Parathyroid adenoma (tissue), 2 donors: ENCODE measurements around the gene ST8SIA2.

Experiments used
- H2AFZ ChIP-seq: fragments of 300-600 bp; sonication (generic); one replicate; pipeline ENCODE4 v1.7.0; 2017; ENCODE audit warnings: antibody characterized with exemption, mild to moderate bottlenecking
- H3K27ac ChIP-seq: fragments of 300-600 bp; sonication (generic); one replicate; pipeline ENCODE4 v1.7.0; 2017
- H3K27me3 ChIP-seq: fragments of 300-600 bp; sonication (generic); one replicate; pipeline ENCODE4 v1.7.0; 2017; ENCODE audit warnings: low read length; ENCODE audit not compliant: control insufficient read depth, insufficient read depth
- H3K36me3 ChIP-seq: fragments of 300-600 bp; sonication (generic); one replicate; pipeline ENCODE4 v1.7.0; 2017; ENCODE audit warnings: low read length; ENCODE audit not compliant: control insufficient read depth, insufficient read depth
- H3K4me1 ChIP-seq: fragments of 300-600 bp; sonication (generic); one replicate; pipeline ENCODE4 v1.7.0; 2017; ENCODE audit warnings: control low read depth
- H3K4me2 ChIP-seq: fragments of 300-600 bp; sonication (generic); one replicate; pipeline ENCODE4 v1.7.0; 2017; ENCODE audit warnings: low read length
- H3K4me3 ChIP-seq: fragments of 300-600 bp; sonication (generic); one replicate; pipeline ENCODE4 v1.7.0; 2017; ENCODE audit warnings: low read depth, low read length
- H3K79me2 ChIP-seq: fragments of 300-600 bp; sonication (generic); one replicate; pipeline ENCODE4 v1.7.0; 2017; ENCODE audit warnings: control low read depth
- H3K9ac ChIP-seq: fragments of 300-600 bp; sonication (generic); one replicate; pipeline ENCODE4 v1.7.0; 2017; ENCODE audit warnings: mild to moderate bottlenecking
- H3K9me3 ChIP-seq: fragments of 300-600 bp; sonication (generic); one replicate; pipeline ENCODE4 v1.7.0; 2017; ENCODE audit warnings: low read length; ENCODE audit not compliant: control insufficient read depth
- CTCF ChIP-seq: fragments of 300-600 bp; sonication (generic); IDR thresholded peaks from one replicate; pipeline ENCODE4 v1.7.0; 2017; ENCODE audit warnings: antibody characterized with exemption, mild to moderate bottlenecking
- donor health status: primary hyperparathyroidism.

Gene ST8SIA2

GRCh38 chr15:92361321-92362000 lies 32.2 kb upstream of the ST8SIA2 start:
- Histone ChIP-seq H3K36me3 (no peaks in the 10 kb centered on the region), H3K4me3 (no peak overlapping the region), H3K9me3 (no peaks in the 10 kb centered on the region), H3K4me1 (no peaks in the 10 kb centered on the region), H2AFZ (no peak overlapping the region), H3K4me2 (no peak overlapping the region), H3K27me3 (no peaks in the 10 kb centered on the region), H3K9ac (no peak overlapping the region), H3K27ac (no peak overlapping the region), H3K79me2 (no peaks in the 10 kb centered on the region)
- no peak for TF ChIP-seq CTCF

DNA sequence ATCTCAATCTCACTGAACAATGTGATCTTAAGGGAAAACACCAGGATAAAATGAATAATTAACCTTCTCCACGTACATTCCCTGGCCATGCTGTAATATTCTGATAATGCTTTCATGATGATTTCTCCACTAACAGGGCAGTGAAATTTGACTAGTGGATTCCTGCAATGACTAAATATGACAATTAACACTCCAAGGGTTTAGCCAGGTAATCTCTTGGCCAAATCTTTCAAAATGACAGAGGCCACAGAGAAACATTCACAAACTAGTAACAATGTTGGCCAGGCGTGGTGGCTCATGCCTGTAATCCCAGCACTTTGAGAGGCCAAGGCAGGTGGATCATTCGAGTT lies 31.7 kb upstream of the ST8SIA2 start:
- Histone ChIP-seq H3K4me2 (no peak overlapping the region), H3K4me1 (no peaks in the 10 kb centered on the region), H3K79me2 (no peaks in the 10 kb centered on the region), H3K9ac (no peak overlapping the region), H2AFZ (no peak overlapping the region), H3K27ac (no peak overlapping the region), H3K27me3 (no peaks in the 10 kb centered on the region), H3K9me3 (no peaks in the 10 kb centered on the region), H3K4me3 (no peak overlapping the region), H3K36me3 (no peaks in the 10 kb centered on the region)
- no peak for TF ChIP-seq CTCF

- H3K9ac ChIP-seq: no peak overlapping the region
- H3K4me3 ChIP-seq: no peak overlapping the region
- no peak overlapping the region for H3K27ac ChIP-seq
- no peaks in the 10 kb centered on the region for H3K27me3 ChIP-seq
- no peaks in the 10 kb centered on the region for H3K9me3 ChIP-seq
- no peak for TF ChIP-seq CTCF
- H3K36me3 ChIP-seq: no peaks in the 10 kb centered on the region
- no peaks in the 10 kb centered on the region for H3K4me1 ChIP-seq
- H3K79me2 ChIP-seq: no peaks in the 10 kb centered on the region
- H2AFZ ChIP-seq: no peak overlapping the region
- H3K4me2 ChIP-seq: no peak overlapping the region
These were observed 28.6 kb upstream of the ST8SIA2 start for GRCh38 chr15:92365084-92365483.

DNA sequence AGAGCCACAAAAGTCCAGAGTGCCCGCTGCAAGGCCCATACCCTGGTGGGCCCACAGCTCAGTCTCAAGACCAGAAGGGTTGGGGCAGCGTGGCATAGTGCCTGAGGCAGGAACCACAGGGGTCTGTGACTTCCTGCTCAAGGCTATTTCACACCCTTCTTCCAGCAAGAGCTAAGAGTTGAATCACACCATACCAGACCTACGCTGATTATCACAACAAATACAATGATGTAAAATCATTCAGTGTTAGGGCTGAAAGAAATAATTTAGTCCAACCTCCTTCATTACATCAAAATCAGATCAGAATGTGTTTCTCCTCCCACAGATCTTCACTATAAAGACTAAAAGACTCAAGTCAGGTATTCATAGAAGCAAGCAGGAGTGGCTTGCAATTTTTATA lies 27.8 kb upstream of the ST8SIA2 start:
- Histone ChIP-seq H3K27ac (no peak overlapping the region), H3K27me3 (no peaks in the 10 kb centered on the region), H3K9me3 (no peaks in the 10 kb centered on the region), H3K79me2 (no peaks in the 10 kb centered on the region), H3K4me2 (no peak overlapping the region), H3K36me3 (no peaks in the 10 kb centered on the region), H2AFZ (no peak overlapping the region), H3K4me1 (no peaks in the 10 kb centered on the region), H3K9ac (no peak overlapping the region), H3K4me3 (no peak overlapping the region)
- no peak for TF ChIP-seq CTCF

GRCh38 chr15:92366381-92366780 lies 27.3 kb upstream of the ST8SIA2 start:
- no peak overlapping the region for H3K9ac ChIP-seq
- H3K79me2 ChIP-seq: no peaks in the 10 kb centered on the region
- H3K4me3 ChIP-seq: no peak overlapping the region
- no peak overlapping the region for H3K4me2 ChIP-seq
- H3K9me3 ChIP-seq: no peaks in the 10 kb centered on the region
- no peaks in the 10 kb centered on the region for H3K27me3 ChIP-seq
- H3K27ac ChIP-seq: no peak overlapping the region
- no peak for TF ChIP-seq CTCF
- no peaks in the 10 kb centered on the region for H3K4me1 ChIP-seq
- no peaks in the 10 kb centered on the region for H3K36me3 ChIP-seq
- no peak overlapping the region for H2AFZ ChIP-seq
